GM03348 (cell line): ENCODE measurements around the gene PRPF4.
A peak's percentile ranks its signal among the peaks of the same experiment; 100 is the strongest.
"Not testable (repeated sequence)": the region's sequence is repeated elsewhere in the genome, so short reads cannot be mapped to it uniquely, and the experiment has no call there.

ENCODE experiments used
- DNase-seq: peaks from one replicate; pipeline ENCODE4 v3.0.0; 2012; ENCODE audit warnings: low spot score

Gene PRPF4

DNA sequence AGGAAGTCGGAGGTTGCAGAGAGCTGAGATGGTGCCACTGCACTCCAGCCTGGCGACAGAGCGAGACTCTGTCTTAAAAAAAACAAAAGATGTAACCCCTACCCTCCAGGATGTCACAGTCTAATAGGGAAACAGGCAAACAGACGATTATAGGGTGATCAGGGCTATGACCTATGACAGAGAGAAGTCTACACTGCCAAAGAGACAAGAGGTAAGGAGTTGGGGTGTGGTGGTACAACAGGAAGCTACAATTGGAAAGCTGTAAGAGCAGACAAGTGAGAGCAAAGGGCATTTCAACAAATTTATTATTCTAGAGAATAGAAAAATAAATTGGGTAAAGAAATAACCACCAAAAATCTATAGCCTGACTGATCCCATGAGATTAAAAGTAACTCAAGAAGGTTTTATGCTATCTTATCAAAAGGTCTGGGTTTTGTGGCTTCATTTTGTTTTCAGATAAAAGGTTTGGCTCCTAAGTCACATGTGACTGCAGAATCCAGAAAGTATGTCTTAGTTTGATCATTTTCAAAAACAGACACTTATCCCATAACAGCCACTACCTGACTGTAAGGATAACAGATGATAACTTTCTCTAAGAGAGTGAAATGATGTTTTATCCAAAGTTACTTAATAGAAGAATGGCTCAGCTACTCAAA, 7.4 kb upstream of the PRPF4 start:
- no peak for DNase-seq

DNA sequence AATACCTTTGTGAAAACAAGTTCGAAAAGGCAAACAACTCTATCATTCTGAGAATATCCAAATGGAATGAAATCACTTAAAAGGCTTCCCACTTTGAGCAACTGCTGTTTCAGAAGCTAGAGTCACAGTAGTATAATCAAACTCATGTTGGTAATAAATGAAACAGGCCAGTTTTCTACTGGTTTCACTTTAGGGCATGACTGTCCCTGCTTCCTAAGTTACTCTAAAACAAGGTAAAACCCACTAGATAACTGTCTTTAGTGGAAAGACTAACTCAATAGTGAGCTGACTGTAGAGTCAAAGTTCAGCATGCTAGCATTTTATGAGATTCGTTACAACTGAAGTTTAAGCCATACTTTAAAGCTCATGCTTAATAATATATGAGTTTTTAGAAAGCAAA, 6.1 kb upstream of the PRPF4 start:
- DNase-seq: no peak

DNA sequence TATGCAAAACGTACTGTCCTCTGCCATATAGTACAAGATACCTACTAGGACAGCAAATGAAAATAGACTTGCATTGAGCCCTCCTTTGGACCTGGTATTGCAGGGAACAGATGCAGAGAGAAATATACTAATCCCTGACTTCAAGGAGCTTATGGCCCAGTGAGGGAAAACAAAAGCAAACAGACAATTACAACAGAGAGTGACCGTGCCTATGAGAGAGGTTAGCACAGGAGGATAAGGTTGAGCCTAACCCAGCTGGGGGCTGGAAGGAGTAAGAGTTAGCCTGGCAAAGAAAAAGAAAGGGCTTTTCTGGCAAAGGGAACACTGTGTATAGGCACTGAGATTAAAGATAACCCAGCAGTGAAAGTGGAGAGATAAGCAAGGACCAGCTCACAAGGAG, 5.6 kb upstream of the PRPF4 start:
- no peak for DNase-seq

DNA sequence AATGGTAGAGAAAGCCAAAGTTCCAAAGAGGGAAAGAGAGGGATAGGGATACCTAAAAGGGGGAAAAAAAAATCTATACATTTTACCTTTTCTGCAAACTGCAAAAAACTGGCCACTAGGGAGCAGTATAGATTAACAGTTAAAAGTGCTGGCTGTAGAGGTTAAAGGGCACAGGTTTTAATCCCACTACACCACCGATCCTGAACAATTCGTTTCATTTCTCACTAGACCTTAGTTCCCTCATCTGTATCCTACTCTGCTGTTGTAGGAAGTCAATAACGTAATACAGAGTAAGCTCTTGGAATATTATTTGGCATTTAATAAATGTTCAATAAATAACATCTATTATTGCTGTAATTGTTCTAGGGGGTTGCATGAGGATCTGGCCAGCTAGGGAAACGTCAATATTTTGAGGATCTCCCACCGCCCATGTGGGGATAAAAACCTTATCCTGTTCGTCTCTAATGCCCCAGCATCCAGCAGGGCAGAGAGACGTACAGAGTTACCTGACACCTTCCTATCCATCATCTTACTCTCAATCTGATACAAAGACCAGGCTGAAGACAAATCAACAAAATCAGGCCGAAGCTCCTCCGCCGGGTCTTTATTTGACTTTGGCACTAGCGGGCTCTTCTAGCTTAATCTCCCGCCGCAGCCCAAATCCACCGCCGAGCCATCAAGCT, 843 bp upstream of the PRPF4 start:
- peak; percentile 64 for DNase-seq

DNA sequence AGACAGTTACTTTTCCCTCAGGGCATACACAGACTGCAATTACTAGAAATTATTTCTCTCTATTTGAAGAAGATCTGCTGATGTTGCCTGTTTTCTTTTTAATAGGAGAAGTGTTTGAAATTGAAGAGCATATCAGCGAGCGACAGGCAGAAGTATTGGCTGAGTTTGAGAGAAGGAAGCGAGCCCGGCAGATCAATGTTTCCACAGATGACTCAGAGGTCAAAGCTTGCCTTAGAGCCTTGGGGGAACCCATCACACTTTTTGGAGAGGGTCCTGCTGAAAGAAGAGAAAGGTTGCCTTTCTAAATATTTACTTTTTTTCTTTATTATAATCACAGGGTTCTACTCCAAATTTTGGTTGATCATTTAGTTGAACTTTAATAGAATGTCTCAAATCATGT, 3.4 kb downstream of the PRPF4 start:
- no peak for DNase-seq

DNA sequence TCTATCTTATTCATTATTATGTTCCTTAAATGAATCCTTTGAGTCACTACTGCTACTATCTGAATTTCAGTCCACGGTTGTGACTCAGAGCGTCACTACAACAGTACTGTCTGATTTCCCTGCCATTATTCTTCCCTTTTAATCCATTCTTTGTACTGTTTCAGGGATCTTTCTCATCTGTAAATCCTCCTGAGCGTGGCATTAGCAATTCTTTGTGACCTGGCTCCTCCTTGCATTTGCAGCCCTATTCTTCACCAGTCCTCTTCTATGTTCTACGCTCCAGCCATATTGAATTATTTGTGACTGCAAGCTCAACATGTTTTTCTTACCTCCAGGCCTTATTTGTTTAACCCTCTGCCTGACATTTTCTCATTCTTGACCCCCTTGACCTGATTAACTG, 5.9 kb downstream of the PRPF4 start:
- DNase-seq: no peak

DNA sequence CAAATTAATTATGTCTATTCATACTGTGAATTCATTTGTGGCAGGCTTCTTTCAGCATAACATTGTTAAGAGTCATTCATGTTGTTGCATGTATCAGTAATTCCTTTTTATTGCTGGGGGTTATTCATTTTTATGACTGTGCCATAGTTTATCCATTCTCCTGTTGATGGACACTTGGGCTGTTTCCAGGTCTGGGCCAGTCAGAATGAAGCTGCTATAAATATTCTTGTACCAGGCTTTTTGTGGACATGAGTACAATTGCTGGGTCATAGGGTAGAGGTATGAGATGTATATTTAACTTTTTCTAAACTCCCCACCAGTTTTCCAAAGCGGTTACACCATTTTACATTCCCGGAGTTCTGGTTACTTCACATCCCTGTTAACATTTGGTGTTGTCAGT, 13.6 kb downstream of the PRPF4 start:
- DNase-seq: no peak

DNA sequence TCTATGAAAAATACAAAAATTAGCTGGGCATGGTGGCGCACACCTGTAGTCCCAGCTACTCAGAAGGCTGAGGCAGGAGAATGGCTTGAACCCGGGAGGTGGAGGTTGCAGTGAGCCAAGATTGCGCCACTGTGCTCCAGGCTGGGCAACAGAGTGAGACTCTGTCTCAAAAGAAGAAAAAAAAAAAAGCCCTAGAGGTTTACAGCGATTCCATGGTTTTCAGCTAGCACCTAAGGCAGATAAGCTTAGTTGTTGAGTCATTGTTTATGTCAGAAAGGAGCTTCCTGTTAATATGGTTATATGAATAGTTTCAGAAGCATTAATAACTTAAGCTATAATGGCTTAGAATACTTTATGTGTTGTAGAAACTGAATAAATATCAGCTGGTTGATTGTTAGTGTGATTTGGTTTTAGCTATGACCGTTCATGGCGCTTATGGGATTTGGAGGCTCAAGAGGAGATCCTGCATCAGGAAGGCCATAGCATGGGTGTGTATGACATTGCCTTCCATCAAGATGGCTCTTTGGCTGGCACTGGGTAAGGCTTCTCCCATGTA, 14.7 kb downstream of the PRPF4 start:
- no peak for DNase-seq

DNA sequence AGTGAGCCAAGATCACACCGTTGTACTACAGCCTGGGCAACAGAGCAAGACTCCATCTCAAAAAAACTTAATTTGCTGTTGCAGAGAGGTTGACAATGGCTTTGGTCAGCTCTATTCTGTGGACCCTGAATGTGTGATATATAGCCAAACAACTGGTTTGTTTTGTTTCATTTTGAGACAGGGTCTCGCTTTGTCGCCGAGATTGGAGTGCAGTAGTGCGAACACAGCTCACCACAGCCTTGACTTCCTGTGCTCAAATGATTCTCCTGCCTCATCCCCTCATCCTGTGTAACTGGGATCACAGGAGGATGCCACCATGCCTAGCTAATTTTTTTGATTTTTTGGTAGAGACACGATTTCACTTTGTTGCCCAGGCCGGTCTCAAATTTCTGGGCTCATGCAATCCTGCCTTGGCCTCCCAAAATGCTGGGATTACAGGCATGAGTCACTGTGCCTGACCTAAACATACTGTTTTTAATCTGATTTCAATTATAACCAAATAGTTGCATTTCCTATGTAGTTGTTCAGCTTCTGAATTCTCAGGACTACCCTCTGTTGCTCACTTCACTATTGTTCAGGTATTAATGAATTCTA, 17.9 kb downstream of the PRPF4 start:
- DNase-seq: peak; percentile 48

DNA sequence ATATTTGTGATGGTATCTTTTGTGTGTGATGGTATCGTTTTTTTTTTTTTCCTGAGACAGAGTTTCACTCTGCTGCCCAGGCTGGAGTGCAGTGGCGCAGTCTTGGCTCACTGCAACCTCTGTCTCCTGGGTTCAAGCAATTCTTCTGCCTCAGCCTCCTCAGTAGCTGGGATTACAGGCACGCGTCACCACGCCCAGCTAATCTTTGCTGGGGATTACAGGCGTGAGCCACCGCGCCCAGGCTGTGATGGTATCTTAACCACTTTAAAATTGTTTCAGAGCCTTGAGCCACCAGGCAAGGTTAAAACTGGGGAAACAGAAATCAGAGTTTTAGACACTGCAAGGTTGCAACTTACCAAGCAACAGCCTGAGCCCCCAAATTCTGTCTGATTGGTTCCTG, 20.8 kb downstream of the PRPF4 start:
- not testable (repeated sequence) for DNase-seq

DNA sequence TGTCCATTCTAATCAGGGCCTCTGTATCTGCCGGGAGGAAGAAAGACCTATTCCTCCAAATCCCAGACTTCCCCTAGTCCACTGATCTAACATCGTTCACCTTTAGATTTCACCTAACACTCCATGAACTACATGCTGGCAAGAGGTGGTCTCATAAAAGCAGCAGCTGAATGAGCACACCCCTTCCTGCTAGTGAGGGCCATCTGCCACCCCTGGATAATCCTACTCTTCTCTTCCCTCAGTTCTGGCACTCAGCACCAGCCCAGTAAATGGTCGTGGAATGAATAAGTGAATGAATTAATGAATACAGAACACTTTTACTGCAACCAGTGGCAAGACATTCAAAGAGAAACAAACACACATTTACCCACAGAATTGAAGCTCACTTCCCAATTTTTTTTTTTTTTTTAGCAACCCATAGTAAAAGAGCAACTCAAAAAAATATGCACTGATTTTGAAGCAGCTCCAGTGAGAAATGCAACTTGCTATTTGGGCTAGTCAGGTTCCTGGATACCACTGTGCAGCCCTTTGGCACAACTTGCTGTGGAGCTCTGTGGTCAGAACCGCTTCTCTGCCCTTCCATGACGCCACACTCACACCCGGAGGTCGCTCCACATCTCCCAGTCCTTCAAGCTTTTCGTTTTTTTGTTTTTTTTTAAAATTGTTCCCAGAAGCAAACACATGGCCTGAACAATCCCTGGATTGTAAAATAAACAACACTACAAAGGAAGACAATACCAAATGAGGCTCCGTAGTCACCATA, 21.5 kb downstream of the PRPF4 start:
- DNase-seq: no peak

DNA sequence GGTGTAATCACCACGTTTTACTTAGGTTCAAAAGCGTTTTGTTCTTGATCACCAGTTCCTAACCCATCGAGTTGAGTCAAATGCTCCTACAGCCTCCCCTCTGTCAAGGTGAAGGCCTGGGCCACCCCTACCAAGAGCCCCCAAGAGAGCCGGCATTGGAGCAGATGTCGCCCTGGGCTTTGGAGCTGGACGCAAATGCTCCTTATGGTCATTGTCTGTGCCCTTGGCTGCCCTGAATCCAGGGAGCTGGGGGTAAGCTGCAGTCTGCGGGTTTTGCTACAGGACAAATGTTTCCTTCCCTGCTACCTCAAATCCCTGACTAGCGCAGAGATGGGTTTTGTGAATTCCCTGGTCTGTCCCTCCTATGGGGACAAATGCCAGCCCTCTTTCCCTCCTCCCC, 22.9 kb downstream of the PRPF4 start:
- DNase-seq: no peak

DNA sequence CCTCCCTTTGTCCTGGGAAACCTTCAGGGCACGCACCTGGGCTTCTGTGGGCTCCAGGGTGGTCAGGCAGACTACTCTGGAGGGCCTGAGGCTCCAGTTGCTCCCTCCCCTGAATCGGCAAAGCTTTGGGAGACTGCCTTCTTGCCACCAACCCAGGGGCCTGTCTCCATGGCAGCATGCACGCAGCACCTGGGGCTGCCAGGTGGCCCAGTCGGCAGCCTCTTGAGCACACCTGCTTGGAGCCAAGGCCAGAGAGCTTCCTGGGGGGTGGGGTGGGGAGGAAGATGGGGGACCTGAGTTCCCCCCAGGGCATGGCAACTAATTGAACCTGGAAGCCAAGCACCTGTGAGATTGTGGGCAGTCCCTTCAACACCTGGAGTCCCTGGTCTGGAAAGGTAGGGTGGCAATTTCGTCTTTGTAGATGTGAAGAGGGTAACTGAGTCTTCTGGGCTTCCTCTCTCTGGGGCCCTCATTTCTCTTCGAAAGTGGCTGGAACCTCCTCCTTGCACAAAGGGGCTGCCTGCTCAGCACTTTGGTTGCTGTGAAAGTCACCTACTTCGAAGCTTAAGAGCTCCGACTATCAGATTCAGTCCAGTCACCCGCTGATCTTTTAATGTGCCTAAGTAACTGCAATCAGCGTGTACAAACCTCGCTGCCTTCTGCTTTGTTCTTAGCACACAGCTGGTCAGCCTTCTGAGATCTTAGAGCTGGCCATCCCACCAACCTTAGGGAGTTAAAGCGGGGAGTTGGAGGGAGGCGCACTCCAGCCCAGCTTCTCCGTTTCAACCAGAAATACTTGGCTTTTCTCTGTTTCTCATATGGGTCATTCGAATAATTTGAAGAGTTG, 23.7 kb downstream of the PRPF4 start:
- DNase-seq: no peak

DNA sequence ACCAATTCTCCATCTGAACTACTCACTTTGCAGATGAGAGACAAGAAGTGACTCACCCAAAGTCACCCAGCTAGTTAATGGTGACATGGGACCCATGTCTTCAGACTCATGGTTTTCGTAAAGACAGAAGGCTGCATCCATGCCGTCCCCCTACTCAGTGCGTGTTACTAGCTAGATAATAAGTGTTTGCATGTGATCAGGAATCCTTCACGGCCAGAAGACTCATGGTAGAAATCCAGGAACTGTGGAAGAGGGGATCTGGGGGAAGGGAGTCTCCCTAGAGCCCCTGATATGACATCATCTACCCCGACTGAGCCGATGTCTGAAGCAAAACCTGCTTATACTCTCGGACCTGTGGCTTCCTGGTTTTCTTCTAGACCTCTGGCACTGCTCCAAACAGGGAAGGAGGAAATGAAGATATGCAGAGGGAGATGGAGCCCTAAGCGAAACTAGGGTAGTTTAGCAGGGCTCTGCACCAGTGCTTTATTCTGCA, 24.4 kb downstream of the PRPF4 start:
- DNase-seq: no peak

DNA sequence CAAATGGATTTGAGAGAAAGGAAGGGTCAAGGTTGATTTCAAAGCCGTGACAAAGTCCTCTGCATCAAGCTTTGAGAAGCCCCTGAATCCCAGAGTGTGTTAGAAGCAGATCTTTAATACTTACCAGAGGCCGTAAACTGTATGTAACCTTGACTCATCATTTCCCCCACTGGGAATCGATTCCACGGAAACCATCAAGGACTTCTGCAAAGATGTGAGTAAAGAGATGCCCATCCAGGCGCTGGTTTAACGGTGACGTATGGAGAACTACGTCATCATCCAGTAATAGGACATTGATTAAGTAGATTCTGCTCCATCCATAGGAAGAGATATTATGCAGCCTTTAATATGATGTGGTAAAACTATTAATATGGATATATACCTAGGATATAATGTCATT, 26.1 kb downstream of the PRPF4 start:
- DNase-seq: no peak

DNA sequence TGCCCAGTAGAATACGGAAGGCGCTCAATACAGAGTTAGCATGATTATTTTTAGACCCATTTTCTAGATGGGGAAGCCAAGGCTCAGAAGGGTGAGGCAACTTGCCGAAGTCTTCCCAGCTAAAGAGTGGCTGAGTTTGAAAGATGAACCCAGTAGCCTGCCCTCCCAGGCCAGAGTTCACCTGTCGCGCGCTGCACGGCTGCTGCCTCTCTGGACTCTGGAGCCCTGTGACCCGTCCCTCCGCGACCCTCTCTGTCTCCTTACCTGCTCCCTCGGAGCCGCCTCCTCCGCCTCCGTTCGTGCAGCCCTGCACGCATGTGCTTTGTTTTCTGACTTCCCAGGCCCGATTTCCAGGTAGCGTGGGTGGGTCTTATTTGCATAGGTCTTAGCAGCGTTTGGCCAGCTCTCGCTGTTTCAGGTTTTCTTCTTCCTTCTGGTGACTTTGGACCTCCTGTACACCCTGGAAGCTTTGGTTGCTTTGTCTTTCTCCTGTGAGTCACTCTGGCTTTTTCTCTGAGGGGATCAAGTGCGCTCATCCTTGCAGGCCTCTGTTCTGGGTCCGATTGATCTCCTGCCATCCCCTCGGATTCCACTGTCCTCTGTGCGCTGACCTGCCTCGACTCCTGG, 27.4 kb downstream of the PRPF4 start, which contains the start of gene RNF183:
TSS of gene RNF183 (minus strand) at position 585 of the 627 bp plus-strand sequence. CDS start 5,192 bp downstream, outside the sequence.
- DNase-seq: no peak

DNA sequence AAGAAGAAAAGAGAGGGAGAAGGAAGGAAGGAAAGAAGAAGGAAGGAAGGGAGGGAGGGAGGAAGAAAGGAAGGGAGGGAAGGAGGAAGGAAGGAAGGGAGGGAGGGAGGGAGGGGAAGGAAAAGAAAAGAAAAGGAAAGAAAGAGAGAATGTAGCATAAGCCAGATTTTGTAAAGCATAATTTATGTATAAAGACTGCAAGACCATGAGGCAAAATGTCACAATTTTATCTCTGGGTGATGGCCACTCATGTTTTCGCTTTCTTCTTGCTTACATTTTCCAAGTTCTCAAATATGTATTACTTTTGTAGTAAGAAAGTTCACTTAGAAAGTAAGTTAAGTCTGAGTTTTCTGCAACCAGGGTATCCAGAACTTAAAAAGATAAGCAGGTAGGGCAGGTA, 31.1 kb downstream of the PRPF4 start:
- DNase-seq: no peak

DNA sequence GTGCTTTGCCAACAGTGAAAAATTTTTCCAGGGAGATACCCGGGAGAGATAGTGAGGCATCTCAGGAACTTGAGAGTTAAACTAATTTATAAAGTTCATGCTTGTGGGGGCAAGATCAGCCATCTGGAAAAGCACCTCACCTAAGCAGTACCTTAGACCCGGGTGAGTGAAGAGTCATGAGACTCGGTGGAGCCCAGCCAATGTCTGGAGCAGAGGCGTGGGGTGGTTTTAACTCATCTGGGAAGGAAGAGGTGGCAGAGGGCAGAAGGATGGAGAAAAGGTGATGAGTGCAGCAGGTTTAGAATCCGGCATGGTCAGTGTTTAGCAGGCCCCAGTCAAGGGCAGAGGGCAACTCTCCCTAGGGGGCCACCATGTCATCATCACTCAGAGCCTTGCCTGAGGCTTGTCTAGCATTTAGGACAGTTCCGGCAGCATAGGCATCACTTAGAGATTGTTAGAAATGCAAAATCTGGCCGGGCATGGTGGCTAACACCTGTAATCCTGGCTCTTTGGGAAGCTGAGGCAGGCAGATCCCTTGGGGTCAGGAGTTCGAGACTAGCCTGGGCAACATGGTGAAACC, 32.0 kb downstream of the PRPF4 start:
- DNase-seq: no peak

DNA sequence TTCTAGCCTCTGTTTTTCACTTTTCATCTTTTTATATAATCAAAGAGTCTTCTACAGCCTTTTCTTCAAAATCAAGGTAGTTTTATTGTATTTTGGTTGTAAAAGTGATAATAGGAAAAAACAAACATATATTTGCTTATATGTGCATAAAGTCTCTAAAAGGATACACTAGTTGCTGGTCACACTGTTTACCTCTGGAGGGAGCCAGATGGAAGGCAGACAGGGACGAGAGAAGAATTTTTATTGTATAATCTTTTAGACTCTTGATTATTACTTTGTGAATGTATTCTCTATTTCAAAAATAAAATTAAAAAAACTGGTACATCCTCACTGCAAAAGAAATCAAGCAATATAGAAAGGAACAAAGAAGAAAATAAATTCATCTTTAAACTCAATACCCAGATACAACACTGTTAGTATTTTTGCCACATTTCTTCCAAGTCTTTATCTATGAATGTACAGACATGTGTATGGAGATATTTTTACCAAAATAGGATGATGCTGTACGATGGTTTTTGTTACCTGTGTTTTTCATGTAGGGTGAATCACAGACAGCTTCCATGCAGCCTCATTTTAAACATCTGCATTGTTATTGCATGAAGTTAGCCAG, 33.9 kb downstream of the PRPF4 start:
- DNase-seq: peak; percentile 78

DNA sequence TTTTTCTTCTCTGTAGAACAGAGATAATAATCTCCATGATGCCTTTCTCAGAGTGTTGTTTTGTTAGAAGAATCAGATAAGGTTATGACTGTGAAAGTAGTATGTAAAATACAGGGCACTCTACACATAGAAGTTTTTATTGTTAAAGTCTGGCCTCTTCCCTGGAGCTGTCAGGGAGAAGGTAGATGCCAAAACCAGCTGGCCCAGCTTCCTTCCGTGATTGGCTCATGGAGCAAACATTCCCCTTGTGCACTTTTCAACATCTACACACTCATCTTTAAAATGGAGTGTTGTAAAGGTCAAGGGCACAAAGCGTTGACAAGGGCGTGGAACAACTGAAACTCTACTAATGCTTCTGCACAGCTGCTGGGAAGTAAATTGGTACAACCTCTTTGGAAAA, 35.1 kb downstream of the PRPF4 start:
- peak; percentile 16 for DNase-seq
